Loucy (cell line): ENCODE data around the gene DENND2D.

ENCODE experiments used
- H2AFZ ChIP-seq: fragments of 200-600 bp; sonication (generic); 2 replicates; pipeline ENCODE4 v1.6.0; 2016; ENCODE audit warnings: antibody characterized with exemption, mild to moderate bottlenecking, low read length, moderate library complexity
- H3F3A ChIP-seq: fragments of 200-600 bp; 2 replicates; pipeline ENCODE4 v1.6.0; 2016; ENCODE audit warnings: antibody characterized with exemption, low read depth, mild to moderate bottlenecking
- H3K27me3 ChIP-seq: fragments of 200-600 bp; sonication (generic); 2 replicates; pipeline ENCODE4 v1.6.1; 2014; ENCODE audit warnings: low read length, mild to moderate bottlenecking; ENCODE audit not compliant: insufficient read depth, poor library complexity, severe bottlenecking
- H3K36me3 ChIP-seq: fragments of 200-600 bp; sonication (generic); 2 replicates; pipeline ENCODE4 v1.6.1; 2016; ENCODE audit warnings: low read length; ENCODE audit not compliant: insufficient read depth
- H3K4me1 ChIP-seq: fragments of 200-600 bp; sonication (generic); 2 replicates; pipeline ENCODE4 v1.5.1; 2014; ENCODE audit warnings: low read length, mild to moderate bottlenecking; ENCODE audit not compliant: insufficient read depth, poor library complexity, severe bottlenecking
- H3K4me2 ChIP-seq: fragments of 200-600 bp; sonication (generic); 2 replicates; pipeline ENCODE4 v1.6.0; 2014; ENCODE audit warnings: antibody characterized with exemption, low read length, low read depth, mild to moderate bottlenecking; ENCODE audit not compliant: poor library complexity, severe bottlenecking
- H3K4me3 ChIP-seq: fragments of 200-600 bp; sonication (generic); 2 replicates; pipeline ENCODE4 v1.5.1; 2014; ENCODE audit warnings: low read length, mild to moderate bottlenecking, mixed read lengths; ENCODE audit not compliant: poor library complexity, severe bottlenecking
- H3K79me2 ChIP-seq: fragments of 200-600 bp; sonication (generic); 2 replicates; pipeline ENCODE4 v1.6.1; 2014; ENCODE audit warnings: low read length; ENCODE audit not compliant: insufficient read depth
- H3K9ac ChIP-seq: fragments of 200-600 bp; sonication (generic); 2 replicates; pipeline ENCODE4 v1.6.0; 2014; ENCODE audit warnings: mild to moderate bottlenecking, low read depth, low read length, moderate library complexity; ENCODE audit not compliant: poor library complexity, severe bottlenecking
- H3K9me2 ChIP-seq: fragments of 200-600 bp; sonication (generic); replicated peaks from 2 replicates; pipeline ENCODE4 v1.6.1; 2016; ENCODE audit warnings: low read depth, low read length, mixed read lengths
- H3K9me3 ChIP-seq: fragments of 200-600 bp; sonication (generic); 2 replicates; pipeline ENCODE4 v1.6.1; 2014; ENCODE audit warnings: mild to moderate bottlenecking, antibody characterized with exemption, low read length, low read depth; ENCODE audit not compliant: insufficient read depth
- H4K20me1 ChIP-seq: fragments of 200-600 bp; sonication (generic); 2 replicates; pipeline ENCODE4 v1.6.0; 2014; ENCODE audit warnings: antibody characterized with exemption, low read length, mild to moderate bottlenecking; ENCODE audit not compliant: insufficient read depth, poor library complexity, severe bottlenecking
- CTCF ChIP-seq: fragments of 200-600 bp; sonication (generic); conservative IDR thresholded peaks from 2 replicates; pipeline ENCODE4 v1.5.1; 2014; ENCODE audit warnings: mild to moderate bottlenecking, antibody characterized with exemption, low read length
- EZH2phosphoT487 ChIP-seq: fragments of 200-600 bp; IDR thresholded peaks from 2 replicates; pipeline ENCODE4 v1.6.1; 2018; ENCODE audit warnings: antibody characterized with exemption, mild to moderate bottlenecking, moderate library complexity, borderline replicate concordance

Gene DENND2D

DNA sequence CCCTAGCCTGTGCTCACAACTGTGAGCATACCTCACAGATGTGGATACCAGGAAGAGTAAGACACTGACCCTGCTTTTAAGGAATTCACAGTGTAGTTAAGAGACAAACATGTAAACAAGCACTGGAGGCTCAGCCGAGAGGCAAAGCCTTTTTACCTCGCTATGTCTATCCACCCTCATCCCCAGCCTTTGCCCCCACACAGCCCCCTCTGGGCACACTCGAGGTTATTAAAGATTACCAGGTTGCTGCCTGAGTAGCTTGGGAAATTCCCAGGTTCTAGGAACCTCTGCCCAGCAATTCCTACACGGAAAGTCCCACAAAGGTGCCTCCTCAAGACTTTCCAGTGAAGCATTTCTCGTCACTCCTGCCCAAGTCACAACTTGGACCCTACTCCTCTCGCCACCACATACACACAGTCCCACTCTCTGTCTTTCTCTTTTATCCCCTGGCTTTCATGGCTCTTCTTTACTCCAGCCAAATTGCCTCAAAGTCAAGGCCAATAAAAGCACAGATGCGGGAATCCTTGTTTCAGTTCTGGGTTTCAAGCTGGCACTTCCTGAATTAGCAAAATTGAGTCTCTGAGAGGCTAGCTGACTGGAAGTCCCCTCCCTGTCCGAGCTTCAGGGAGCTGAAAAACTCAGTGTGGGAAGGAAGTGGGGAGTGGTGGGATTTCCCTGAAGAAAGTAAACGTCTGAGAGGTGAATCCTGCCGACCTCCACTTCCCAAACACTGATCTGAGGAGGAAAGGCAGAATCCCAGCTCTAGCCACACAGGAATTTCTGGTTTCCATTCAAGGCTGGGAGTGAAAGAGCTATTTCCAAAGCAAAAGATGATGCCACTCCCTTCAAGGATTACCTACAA lies 7.6 kb downstream of the DENND2D start:
- H3K9ac ChIP-seq, result no peak overlapping the region
- no peak overlapping the region for H3K4me2 ChIP-seq
- no peaks in the 10 kb centered on the region for H3F3A ChIP-seq
- H3K27me3 ChIP-seq, result no peaks in the 10 kb centered on the region
- no peak overlapping the region for H3K4me3 ChIP-seq
- no peaks in the 10 kb centered on the region; the same call in 1 of the 2 replicates for H3K36me3 ChIP-seq
- TF ChIP-seq CTCF, result no peak
- no peak for TF ChIP-seq EZH2phosphoT487
- no peaks in the 10 kb centered on the region for H4K20me1 ChIP-seq
- H3K79me2 ChIP-seq, result no peaks in the 10 kb centered on the region
- H3K9me2 ChIP-seq, result no peaks in the 10 kb centered on the region
- no peak overlapping the region for H2AFZ ChIP-seq
- H3K9me3 ChIP-seq, result no peaks in the 10 kb centered on the region
- H3K4me1 ChIP-seq, result peaks cover 15% of the 10 kb centered on the region

- no peak overlapping the region for H3K9ac ChIP-seq
- no peaks in the 10 kb centered on the region for H3K9me2 ChIP-seq
- H3K4me1 ChIP-seq, result peaks cover 9% of the 10 kb centered on the region
- no peaks in the 10 kb centered on the region for H3K79me2 ChIP-seq
- H3K36me3 ChIP-seq, result peaks cover 8% of the 10 kb centered on the region; the same call in 1 of the 2 replicates
- no peaks in the 10 kb centered on the region for H3F3A ChIP-seq
- H3K4me3 ChIP-seq, result no peak overlapping the region
- TF ChIP-seq CTCF (no peak), EZH2phosphoT487 (no peak)
- H3K4me2 ChIP-seq, result no peak overlapping the region
- H3K27me3 ChIP-seq, result no peaks in the 10 kb centered on the region
- no peaks in the 10 kb centered on the region for H4K20me1 ChIP-seq
- no peak overlapping the region for H2AFZ ChIP-seq
- no peaks in the 10 kb centered on the region for H3K9me3 ChIP-seq
Observed at GRCh38 chr1:111192074-111192473, 8.4 kb downstream of the DENND2D start.

- H3K4me2 ChIP-seq, result no peak overlapping the region
- H3K9me3 ChIP-seq, result no peaks in the 10 kb centered on the region
- no peak overlapping the region for H2AFZ ChIP-seq
- no peaks in the 10 kb centered on the region for H3K79me2 ChIP-seq
- peaks cover 13% of the 10 kb centered on the region; the same call in 1 of the 2 replicates for H3K36me3 ChIP-seq
- TF ChIP-seq CTCF, result no peak
- no peak overlapping the region for H3K9ac ChIP-seq
- no peaks in the 10 kb centered on the region for H3K9me2 ChIP-seq
- no peaks in the 10 kb centered on the region for H4K20me1 ChIP-seq
- no peaks in the 10 kb centered on the region for H3K27me3 ChIP-seq
- peaks cover 9% of the 10 kb centered on the region for H3K4me1 ChIP-seq
- H3F3A ChIP-seq, result no peaks in the 10 kb centered on the region
- no peak overlapping the region for H3K4me3 ChIP-seq
Observed at GRCh38 chr1:111191496-111191895, 8.9 kb downstream of the DENND2D start.
